ENCODE data around the gene HDAC3.
"Not testable (repeated sequence)": the region's sequence is repeated elsewhere in the genome, so short reads cannot be mapped to it uniquely, and the experiment has no call there.

Gene HDAC3

DNA sequence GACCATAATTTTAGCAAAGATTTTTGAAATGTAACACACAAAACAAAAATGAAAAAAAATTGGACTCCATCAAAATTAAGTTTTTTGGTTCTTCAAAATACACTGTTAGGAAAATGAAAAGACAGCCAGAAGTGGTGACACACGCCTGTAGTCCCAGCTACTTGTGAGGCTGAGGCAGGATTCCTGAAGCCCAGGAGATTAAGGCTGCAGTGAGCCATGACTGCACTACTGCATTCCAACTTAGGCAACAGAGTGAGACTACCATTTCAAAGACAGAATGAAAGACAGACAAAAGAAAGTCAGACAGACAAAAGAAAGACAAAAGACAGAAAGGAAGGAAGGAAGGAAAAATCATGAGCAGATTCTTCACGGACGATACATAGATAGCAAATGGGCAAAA lies 25.4 kb downstream of the HDAC3 start:
- Mint-ChIP-seq H3K4me1 (peaks cover 47% of the 10 kb centered on the region), H3K27ac (no peak overlapping the region), H3K4me3 (no peak overlapping the region), H3K9me3 (no peaks in the 10 kb centered on the region), H3K36me3 (peaks cover 6% of the 10 kb centered on the region), H3K27me3 (no peaks in the 10 kb centered on the region)
- DNase-seq (ENCODE audit: low spot score in 2 of 2) (no peak), ATAC-seq (ENCODE audit: low read depth) (no peak)

DNA sequence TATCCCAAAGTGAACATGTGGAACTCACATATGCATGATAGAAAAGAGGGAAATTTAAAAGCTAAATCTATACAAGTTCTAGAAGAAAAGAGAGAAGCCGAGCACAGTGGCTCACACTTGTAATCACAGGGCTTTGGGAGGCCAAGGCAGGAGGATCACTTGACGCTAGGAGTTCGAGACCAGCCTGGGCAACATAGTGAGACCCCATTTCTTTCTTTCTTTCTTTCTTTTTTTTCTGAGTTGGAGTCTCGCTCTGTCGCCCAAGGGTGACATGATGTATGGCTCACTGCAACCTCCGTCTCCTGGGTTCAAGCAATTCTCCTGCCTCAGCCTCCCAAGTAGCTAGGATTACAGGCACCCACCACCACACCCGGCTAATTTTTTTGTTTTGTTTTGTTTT lies 26.7 kb downstream of the HDAC3 start:
- H3K9me3 Mint-ChIP-seq; H3K27ac Mint-ChIP-seq; H3K36me3 Mint-ChIP-seq; DNase-seq (ENCODE audit: low spot score in 2 of 2); H3K27me3 Mint-ChIP-seq; H3K4me3 Mint-ChIP-seq; ATAC-seq (ENCODE audit: low read depth): not testable (repeated sequence)
- peaks cover 49% of the 10 kb centered on the region for H3K4me1 Mint-ChIP-seq

DNA sequence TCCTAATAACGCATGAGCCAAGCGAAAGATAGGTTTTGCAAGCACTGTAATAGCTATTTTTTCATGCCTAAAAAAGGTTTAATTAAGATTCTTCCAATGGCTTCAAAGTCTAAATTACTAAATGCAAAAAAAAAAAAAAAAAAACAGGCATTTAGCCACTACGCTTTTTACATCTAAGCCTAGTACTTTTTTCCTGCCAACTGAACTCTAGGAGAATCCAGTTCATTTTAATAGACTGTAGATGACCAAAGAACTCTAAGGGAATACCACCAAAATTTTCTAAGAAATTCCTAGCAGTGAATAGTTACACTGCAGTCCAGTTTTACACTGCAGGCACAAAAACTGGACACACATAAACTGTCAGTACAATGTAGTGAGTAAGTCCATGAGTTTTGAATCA lies 27.6 kb downstream of the HDAC3 start:
- no peak for ATAC-seq (ENCODE audit: low read depth)
- no peak for DNase-seq (ENCODE audit: low spot score in 2 of 2)
- Mint-ChIP-seq H3K9me3 (no peaks in the 10 kb centered on the region), H3K27me3 (no peaks in the 10 kb centered on the region), H3K36me3 (peaks cover 6% of the 10 kb centered on the region), H3K4me1 (peaks cover 54% of the 10 kb centered on the region), H3K27ac (no peak overlapping the region), H3K4me3 (no peak overlapping the region)

DNA sequence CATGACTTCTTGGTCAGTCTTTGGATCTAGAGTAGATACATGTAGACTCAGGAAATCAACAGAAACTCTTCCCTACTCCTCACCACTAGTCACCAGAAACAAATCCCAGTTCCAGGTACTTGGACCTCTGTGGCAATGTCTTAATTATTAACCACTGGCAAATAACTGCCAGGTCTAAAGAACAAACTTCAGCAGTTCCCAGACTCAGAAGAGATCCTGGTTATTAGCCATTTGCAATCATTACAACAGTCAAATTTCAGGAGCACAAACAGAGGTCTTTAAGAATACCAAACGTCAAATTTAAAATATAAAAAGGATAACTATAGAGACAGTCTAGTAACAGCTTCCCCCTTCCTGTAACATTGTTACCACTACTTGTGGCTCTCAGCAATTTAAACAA lies 28.1 kb downstream of the HDAC3 start:
- Mint-ChIP-seq H3K27me3 (no peaks in the 10 kb centered on the region), H3K9me3 (no peaks in the 10 kb centered on the region), H3K36me3 (peaks cover 6% of the 10 kb centered on the region), H3K4me1 (peaks cover 56% of the 10 kb centered on the region), H3K27ac (peak overlapping the region; percentile 72), H3K4me3 (no peak overlapping the region)
- DNase-seq (ENCODE audit: low spot score in 2 of 2) (no peak), ATAC-seq (ENCODE audit: low read depth) (no peak)

DNA sequence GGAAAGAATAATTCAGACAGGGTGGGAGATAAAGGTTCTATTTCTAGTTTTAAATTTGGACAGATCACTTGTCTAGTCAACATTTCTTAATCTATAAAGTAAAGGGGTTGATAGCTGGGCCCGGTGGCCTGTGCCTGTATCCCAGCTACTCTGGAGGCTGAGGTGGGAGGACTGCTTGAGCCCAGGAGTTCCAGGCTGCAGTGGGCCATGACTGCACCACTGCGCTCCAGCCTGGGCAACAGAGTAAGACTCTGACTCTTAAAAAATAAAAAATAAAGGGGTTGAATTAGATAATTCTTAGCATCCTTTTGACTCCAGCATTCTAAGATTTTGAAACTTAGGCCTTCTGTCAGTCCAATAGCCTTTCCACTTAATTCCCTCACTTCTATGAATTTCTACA lies 28.6 kb downstream of the HDAC3 start:
- no peak for DNase-seq (ENCODE audit: low spot score in 2 of 2)
- Mint-ChIP-seq H3K27me3 (no peaks in the 10 kb centered on the region), H3K4me1 (peaks cover 54% of the 10 kb centered on the region)

DNA sequence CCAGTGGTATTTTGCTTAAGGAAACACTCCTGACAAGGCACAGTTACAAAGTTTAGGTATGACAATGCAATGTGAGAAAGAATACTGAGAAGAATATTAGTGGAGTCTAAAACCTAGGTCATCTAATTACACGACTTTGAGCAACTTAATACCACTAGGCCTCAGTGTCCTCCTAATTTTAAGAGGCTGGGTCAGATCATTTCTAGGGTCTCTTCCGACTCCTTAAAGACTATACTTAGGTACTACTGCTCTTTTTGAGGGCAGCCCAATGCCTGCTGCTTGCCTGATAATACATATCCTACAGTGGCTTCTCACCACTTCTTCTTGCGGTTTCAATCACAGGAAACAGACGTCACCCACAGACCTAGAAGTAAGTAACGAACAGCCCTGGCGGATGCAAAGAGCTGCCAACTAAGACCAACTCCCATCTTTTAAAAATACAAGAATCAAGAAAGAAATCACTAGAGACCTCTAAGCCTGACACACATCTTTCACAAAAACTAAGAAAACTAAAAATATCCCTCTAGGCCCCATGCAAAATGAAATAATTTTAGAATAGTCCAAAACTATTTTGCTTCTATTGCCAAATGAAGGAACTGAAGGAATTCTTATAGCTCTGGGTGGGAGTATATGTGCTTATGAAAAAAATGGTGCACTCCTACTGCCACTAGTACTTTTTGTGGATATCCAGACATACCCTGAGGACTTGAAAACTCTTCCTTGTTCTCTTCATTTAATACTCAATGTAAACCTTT lies 30.9 kb downstream of the HDAC3 start:
- ATAC-seq (ENCODE audit: low read depth) (peak; percentile 100), DNase-seq (ENCODE audit: low spot score in 2 of 2) (peak; percentile 35 to 61)
- peak overlapping the region; percentile 76 for H3K27ac Mint-ChIP-seq
- H3K9me3 Mint-ChIP-seq, result no peaks in the 10 kb centered on the region
- H3K36me3 Mint-ChIP-seq, result peaks cover 2% of the 10 kb centered on the region
- no peaks in the 10 kb centered on the region for H3K27me3 Mint-ChIP-seq
- peaks cover 45% of the 10 kb centered on the region for H3K4me1 Mint-ChIP-seq
- peak overlapping the region; percentile 45 for H3K4me3 Mint-ChIP-seq

More for the DNA sequence above, 28.6 kb downstream of the HDAC3 start:
- H3K9me3 Mint-ChIP-seq, result no peaks in the 10 kb centered on the region
- no peak overlapping the region for H3K4me3 Mint-ChIP-seq
- H3K36me3 Mint-ChIP-seq, result peaks cover 6% of the 10 kb centered on the region
- ATAC-seq (ENCODE audit: low read depth), result no peak
- H3K27ac Mint-ChIP-seq, result peak overlapping the region; percentile 72

DNA sequence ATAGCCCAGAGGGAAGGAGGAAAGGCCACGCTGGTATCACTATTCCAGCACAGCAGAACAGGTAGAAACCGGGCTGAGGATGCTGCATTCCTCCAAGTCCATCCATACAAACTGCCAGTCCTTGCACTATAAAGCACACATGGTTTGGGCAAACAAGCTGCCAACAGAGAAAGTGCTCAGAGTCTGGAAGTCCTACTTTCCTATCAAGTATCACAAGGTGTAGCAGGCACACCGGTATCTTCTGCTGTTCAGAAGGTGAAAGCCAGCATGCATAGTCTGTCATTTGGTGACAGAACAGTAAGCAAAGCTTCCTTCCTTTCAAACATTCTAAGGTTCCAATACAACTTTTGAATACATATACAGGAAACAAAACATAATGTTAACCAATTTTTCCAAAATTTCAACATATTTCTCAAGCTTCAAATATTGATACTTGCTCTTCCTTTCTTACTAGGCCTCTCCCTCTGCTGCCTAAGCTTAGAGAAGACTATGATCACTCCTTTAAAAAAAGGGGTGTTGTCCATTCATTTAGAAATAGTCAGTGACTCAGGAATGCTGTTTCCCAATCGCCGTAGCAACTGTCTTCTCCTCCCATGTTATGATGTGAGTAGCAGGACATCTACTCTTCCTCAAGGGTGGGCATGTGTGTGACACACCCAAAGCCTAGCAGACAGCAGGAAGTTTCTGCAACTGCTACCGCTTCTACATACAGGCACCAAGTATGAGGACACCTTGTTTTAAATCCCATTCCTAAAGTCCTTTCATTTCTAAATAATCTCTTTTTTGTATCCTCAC lies 32.5 kb downstream of the HDAC3 start:
- peak overlapping the region; percentile 70 for H3K27ac Mint-ChIP-seq
- ATAC-seq (ENCODE audit: low read depth) (no peak), DNase-seq (ENCODE audit: low spot score in 2 of 2) (no peak)
- peak overlapping the region; percentile 67 for H3K4me3 Mint-ChIP-seq
- no peaks in the 10 kb centered on the region for H3K27me3 Mint-ChIP-seq
- H3K4me1 Mint-ChIP-seq, result peaks cover 48% of the 10 kb centered on the region
- peaks cover 2% of the 10 kb centered on the region for H3K36me3 Mint-ChIP-seq
- H3K9me3 Mint-ChIP-seq, result no peaks in the 10 kb centered on the region

DNA sequence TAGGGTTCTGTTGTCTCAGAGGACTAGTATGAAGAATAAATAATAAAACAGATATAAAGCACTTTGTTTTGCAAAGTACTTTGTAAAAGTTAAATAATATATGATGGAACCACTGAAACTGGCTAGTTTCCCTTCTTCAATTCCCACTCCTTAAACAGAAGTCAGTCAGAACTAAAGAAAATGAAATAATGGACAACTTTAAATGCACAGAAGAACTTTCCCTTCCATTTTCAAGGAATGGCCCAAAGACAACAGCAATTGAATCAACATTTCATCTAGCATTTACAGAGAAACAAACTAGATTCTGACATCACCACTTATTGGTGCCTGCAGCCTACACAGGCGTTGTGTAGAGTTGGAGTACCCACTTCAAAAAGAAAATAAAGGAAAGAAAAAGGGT lies 34.0 kb downstream of the HDAC3 start:
- Mint-ChIP-seq H3K27ac (no peak overlapping the region), H3K9me3 (no peaks in the 10 kb centered on the region), H3K4me3 (no peak overlapping the region), H3K27me3 (no peaks in the 10 kb centered on the region), H3K36me3 (peaks cover 2% of the 10 kb centered on the region), H3K4me1 (peaks cover 47% of the 10 kb centered on the region)
- DNase-seq (ENCODE audit: low spot score in 2 of 2) (no peak), ATAC-seq (ENCODE audit: low read depth) (no peak)

DNA sequence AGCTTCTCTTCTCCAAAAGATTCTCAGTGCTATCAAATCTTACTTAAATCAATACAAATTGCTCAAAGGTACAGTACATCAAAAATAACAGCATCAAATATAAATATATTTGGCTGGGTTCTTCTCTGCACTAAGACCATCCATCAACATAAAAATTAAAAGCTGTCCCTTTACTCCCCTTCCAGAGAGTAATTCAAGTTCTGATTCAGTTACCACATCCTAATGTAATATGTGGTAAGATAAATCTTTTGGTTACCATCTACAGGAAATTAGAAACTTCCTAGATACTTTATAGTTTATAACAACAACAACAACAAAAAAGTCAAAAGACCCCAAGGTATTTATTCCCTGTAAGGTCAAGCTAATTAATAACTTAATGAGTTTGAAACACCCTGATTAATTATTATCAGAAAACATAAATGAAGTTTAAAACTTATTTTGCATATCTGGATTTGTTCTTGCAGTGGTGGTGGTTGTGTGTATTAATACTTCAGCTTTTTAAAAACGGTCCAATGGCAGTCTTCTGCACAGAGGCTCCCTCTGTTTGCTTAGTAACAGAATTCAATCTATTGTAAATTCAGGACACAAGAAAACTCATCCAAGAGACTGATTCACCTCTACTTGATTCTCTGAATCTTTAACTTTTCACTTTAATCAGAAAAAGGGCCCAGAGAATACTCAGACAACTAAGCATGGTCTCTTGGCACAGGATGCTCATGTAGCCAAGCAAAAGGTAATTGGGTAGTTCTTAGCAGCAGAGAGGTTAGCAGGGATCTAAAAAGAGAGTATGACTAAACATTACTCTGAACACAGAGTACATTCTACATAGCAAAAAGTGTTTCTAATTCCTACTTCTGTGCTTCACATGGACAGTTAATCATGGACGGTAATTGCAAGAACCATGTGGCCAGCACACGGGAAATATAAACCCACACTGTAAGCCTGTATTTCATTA lies 38.0 kb downstream of the HDAC3 start:
- peaks cover 36% of the 10 kb centered on the region for H3K4me1 Mint-ChIP-seq
- H3K9me3 Mint-ChIP-seq, result peaks cover 5% of the 10 kb centered on the region
- H3K36me3 Mint-ChIP-seq, result peaks cover 13% of the 10 kb centered on the region
- DNase-seq (ENCODE audit: low spot score in 2 of 2) (no peak), ATAC-seq (ENCODE audit: low read depth) (no peak)
- no peak overlapping the region for H3K4me3 Mint-ChIP-seq
- H3K27ac Mint-ChIP-seq, result peak overlapping the region; percentile 83
- H3K27me3 Mint-ChIP-seq, result no peaks in the 10 kb centered on the region

DNA sequence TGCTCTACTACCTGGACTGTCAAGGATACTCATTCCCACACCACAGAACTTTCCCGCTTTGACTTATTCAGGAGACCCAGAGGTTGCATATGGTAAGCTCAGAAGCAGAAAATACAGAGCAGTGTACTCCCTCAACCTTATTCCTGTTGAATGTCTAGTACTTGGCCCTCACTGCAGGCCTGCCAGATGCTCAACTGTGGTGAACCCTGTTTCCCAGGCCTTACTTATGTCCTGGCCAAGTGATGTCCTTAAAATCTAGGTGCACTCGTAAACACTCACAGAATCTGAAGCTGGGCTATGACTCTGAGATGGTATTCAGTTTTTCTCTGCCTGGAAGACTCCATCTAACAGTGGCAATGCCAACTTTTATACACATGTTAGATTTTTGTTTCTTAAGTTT lies 38.8 kb downstream of the HDAC3 start:
- no peak overlapping the region for H3K27ac Mint-ChIP-seq
- H3K36me3 Mint-ChIP-seq, result peaks cover 13% of the 10 kb centered on the region
- H3K9me3 Mint-ChIP-seq, result peaks cover 5% of the 10 kb centered on the region
- H3K27me3 Mint-ChIP-seq, result no peaks in the 10 kb centered on the region
- ATAC-seq (ENCODE audit: low read depth) (no peak), DNase-seq (ENCODE audit: low spot score in 2 of 2) (no peak)
- H3K4me3 Mint-ChIP-seq, result no peak overlapping the region
- H3K4me1 Mint-ChIP-seq, result peaks cover 33% of the 10 kb centered on the region

DNA sequence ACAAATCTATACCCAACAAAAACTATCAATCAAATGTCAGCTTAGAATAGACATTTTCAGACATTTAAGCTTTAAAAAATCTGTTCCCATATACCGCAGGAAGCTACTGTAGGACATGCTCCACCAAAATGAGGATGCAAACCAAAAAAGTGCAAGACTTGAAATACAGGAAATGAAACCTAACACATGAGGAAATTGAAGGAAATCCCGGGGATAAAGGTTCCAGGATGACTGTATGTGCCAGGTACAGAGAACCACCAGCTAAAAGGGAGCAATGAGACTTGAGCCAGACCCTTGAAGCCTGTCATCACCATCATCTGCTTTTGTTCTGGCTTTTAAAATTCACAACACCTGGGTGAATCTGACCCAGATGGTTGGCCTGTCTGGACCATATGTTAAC lies 39.3 kb downstream of the HDAC3 start:
- Mint-ChIP-seq H3K4me1 (peaks cover 35% of the 10 kb centered on the region), H3K27ac (no peak overlapping the region), H3K4me3 (no peak overlapping the region), H3K36me3 (peaks cover 13% of the 10 kb centered on the region), H3K27me3 (no peaks in the 10 kb centered on the region), H3K9me3 (peaks cover 5% of the 10 kb centered on the region)
- ATAC-seq (ENCODE audit: low read depth), result peak; percentile 41
- no peak for DNase-seq (ENCODE audit: low spot score in 2 of 2)

DNA sequence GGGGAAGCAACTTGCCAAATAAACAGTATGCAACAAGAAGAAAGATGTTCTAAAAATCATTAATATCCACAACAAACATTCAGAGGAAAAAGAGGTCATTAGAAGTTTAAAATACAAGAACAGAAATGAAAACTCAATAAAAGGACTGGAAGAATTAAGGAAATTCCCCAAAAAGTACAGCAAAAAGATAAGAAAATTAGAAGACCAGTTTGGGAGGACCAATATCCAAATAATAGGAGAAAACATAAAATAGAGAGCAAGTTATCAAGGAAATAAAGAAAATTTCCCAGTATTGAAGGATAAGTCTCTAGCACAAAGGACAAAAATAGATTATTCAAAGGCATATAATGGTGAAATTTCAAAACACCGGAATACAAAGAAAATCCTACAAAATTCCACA lies 39.8 kb downstream of the HDAC3 start:
- Mint-ChIP-seq H3K27ac (no peak overlapping the region), H3K9me3 (peaks cover 5% of the 10 kb centered on the region), H3K36me3 (peaks cover 13% of the 10 kb centered on the region), H3K4me1 (peaks cover 40% of the 10 kb centered on the region), H3K27me3 (no peaks in the 10 kb centered on the region), H3K4me3 (no peak overlapping the region)
- no peak for ATAC-seq (ENCODE audit: low read depth)
- no peak for DNase-seq (ENCODE audit: low spot score in 2 of 2)

DNA sequence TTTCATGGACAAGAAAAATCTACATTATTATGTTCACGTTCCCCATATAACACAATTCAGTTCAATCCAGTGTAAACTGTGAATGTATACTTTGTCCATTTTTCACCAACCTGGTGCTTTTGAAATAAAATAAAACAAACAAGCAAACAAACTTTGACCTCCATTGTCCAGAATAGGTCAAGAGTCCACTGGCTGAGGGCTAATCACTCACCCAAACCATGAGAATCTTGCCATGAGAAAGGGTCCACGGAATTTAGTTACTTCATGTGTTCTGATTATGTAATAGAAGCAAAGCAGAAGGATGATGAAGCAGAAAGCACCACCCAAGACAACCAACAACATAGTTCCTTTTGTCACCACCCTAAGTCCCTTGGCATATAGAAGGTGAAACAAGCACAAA lies 46.5 kb downstream of the HDAC3 start:
- H3K4me1 Mint-ChIP-seq, result peaks cover 26% of the 10 kb centered on the region
- H3K27ac Mint-ChIP-seq, result no peak overlapping the region

DNA sequence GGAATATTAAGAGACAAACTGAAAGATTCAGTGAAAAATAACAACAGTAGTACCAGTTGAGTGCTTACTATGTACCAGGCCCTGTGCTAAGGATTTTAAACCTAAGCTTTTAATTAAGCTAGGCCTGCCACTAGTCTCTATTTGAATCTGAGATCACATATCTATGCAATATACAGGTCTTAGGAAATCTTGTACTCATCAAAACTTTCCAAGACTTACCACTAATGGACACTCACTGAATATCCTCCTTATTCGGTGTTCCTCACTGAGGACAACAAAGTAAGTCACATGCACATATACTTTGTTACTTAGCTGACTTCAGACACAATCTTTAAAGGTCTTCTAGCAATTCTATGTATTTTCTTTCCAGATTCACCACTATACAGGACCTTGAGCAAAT lies 50.4 kb downstream of the HDAC3 start:
- ATAC-seq (ENCODE audit: low read depth) (no peak), DNase-seq (ENCODE audit: low spot score in 2 of 2) (no peak)
- Mint-ChIP-seq H3K27me3 (no peaks in the 10 kb centered on the region), H3K27ac (no peak overlapping the region), H3K4me1 (peaks cover 23% of the 10 kb centered on the region), H3K4me3 (no peak overlapping the region), H3K9me3 (no peaks in the 10 kb centered on the region), H3K36me3 (peaks cover 29% of the 10 kb centered on the region)

More for the DNA sequence above, 46.5 kb downstream of the HDAC3 start:
- ATAC-seq (ENCODE audit: low read depth) (no peak), DNase-seq (ENCODE audit: low spot score in 2 of 2) (no peak)
- no peaks in the 10 kb centered on the region for H3K27me3 Mint-ChIP-seq
- H3K36me3 Mint-ChIP-seq, result peaks cover 13% of the 10 kb centered on the region
- H3K4me3 Mint-ChIP-seq, result no peak overlapping the region
- H3K9me3 Mint-ChIP-seq, result no peaks in the 10 kb centered on the region

Data from memory B cell (primary cell).